Measurements from ENCODE around the gene GKN2. TPM values are rescaled to one million over a fixed set of nuclear protein-coding genes. Genes with fewer than 3 reads are reported as not detected.

The GKN2 gene
- total RNA-seq, 4 donors from 2014 or later: not detected

- WGBS, 2 donors (ENCODE audit: low coverage in 1 of 2): 83 to 89% methylated on average over 3 to 4 of the region's 4 CpGs
- Histone ChIP-seq H3K27ac (no peak overlapping the region), H3K27me3 (no peaks in the 10 kb centered on the region), H3K9me3 (no peaks in the 10 kb centered on the region), H3K4me3 (no peak overlapping the region), H3K4me1 (no peaks in the 10 kb centered on the region), H3K36me3 (no peaks in the 10 kb centered on the region)
- intact Hi-C loops (cut with DNase I; ENCODE audit: low total_unique reads) (loop anchor here (10.0 kb wide), 1 partner anchor 457 kb away; the partner anchor contains the start of genes APLF and FBXO48), in situ Hi-C loops (cut with MboI; ENCODE audit: low pct_ligation_motif_present in 1 of 4, low pct_unique_long_range_greater_than_20kb in 1 of 4, low sequenced_read_pairs in 3 of 4) (loop anchor here (10.0 to 25.0 kb wide), 4 partner anchors 184 to 437 kb away; partner anchors contain the start of gene ARHGAP25 (in 1 of the 4))
- no peak for DNase-seq
- TF ChIP-seq EP300 (IDR thresholded peaks at IDR 0.05; ENCODE audit: low read depth) (no peak), POLR2A (IDR thresholded peaks at IDR 0.05) (no peak), CTCF (IDR thresholded peaks at IDR 0.05) (no peak)
These were observed 31.0 kb downstream of the GKN2 start for GRCh38 chr2:68921646-68922045.

- DNase-seq: no peak
- no peaks in the 10 kb centered on the region for H3K4me1 ChIP-seq
- H3K27ac ChIP-seq: no peak overlapping the region
- no peaks in the 10 kb centered on the region for H3K27me3 ChIP-seq
- intact Hi-C loops (cut with DNase I; ENCODE audit: low total_unique reads) (loop anchor here (10.0 kb wide), 1 partner anchor 456 kb away; the partner anchor contains the start of genes APLF and FBXO48), in situ Hi-C loops (cut with MboI; ENCODE audit: low pct_ligation_motif_present in 1 of 4, low pct_unique_long_range_greater_than_20kb in 1 of 4, low sequenced_read_pairs in 3 of 4) (loop anchor here (10.0 to 25.0 kb wide), 4 partner anchors 183 to 436 kb away; partner anchors contain the start of gene ARHGAP25 (in 1 of the 4))
- no peaks in the 10 kb centered on the region for H3K36me3 ChIP-seq
- no peaks in the 10 kb centered on the region for H3K9me3 ChIP-seq
- WGBS, 2 donors (ENCODE audit: low coverage in 1 of 2): 72 to 75% methylated on average over 6 of the region's 6 CpGs
- TF ChIP-seq POLR2AphosphoS5 (IDR thresholded peaks at IDR 0.05) (no peak), EP300 (IDR thresholded peaks at IDR 0.05; ENCODE audit: low read depth) (no peak), CTCF (IDR thresholded peaks at IDR 0.05) (no peak), POLR2A (IDR thresholded peaks at IDR 0.05) (no peak)
- H3K4me3 ChIP-seq: no peak overlapping the region
These were observed 32.1 kb downstream of the GKN2 start for GRCh38 chr2:68920481-68921170.

GRCh38 chr2:68918497-68918896, 34.2 kb downstream of the GKN2 start:
- in situ Hi-C loops (cut with MboI; ENCODE audit: low pct_ligation_motif_present in 1 of 4, low pct_unique_long_range_greater_than_20kb in 1 of 4, low sequenced_read_pairs in 3 of 4): loop anchor here in 3 of 4 donors (25.0 kb wide), 3 partner anchors 181 to 431 kb away; partner anchors contain the start of gene ARHGAP25 (in 1 of the 3)
- intact Hi-C loops (cut with DNase I; ENCODE audit: low total_unique reads): loop anchor here (5.0 kb wide), 1 partner anchor 1649 kb away; no protein-coding TSS in a partner anchor

More at GRCh38 chr2:68918497-68918896, 34.2 kb downstream of the GKN2 start:
- H3K36me3 ChIP-seq: no peaks in the 10 kb centered on the region
- DNase-seq: no peak
- no peaks in the 10 kb centered on the region for H3K9me3 ChIP-seq
- no peak overlapping the region for H3K4me3 ChIP-seq
- H3K27ac ChIP-seq: no peak overlapping the region
- TF ChIP-seq CTCF (IDR thresholded peaks at IDR 0.05) (no peak), POLR2AphosphoS5 (IDR thresholded peaks at IDR 0.05) (no peak), EP300 (IDR thresholded peaks at IDR 0.05; ENCODE audit: low read depth) (no peak), POLR2A (IDR thresholded peaks at IDR 0.05) (no peak)
- H3K4me1 ChIP-seq: no peaks in the 10 kb centered on the region
- H3K27me3 ChIP-seq: no peaks in the 10 kb centered on the region
- WGBS, 2 donors (ENCODE audit: low coverage in 1 of 2): 89 to 96% methylated on average over 3 to 7 of the region's 7 CpGs
